Measurements from ENCODE around the gene VGLL4.

GRCh38 chr3:11549580-11550140 is 94.1 kb downstream of the VGLL4 start:
- no peak for TF ChIP-seq POLR2A (IDR thresholded peaks at IDR 0.05)
- TF ChIP-seq CTCF (IDR thresholded peaks at IDR 0.05) = no peak
